GDM1 (cell line): Measurements from ENCODE around the gene NBPF4.
"Not testable (repeated sequence)": the region's sequence is repeated elsewhere in the genome, so short reads cannot be mapped to it uniquely, and the experiment has no call there.

Source experiments
- DNase-seq: peaks from one replicate; lab custom pipeline; 2025; lab: John Stamatoyannopoulos, UW

The NBPF4 gene

DNA sequence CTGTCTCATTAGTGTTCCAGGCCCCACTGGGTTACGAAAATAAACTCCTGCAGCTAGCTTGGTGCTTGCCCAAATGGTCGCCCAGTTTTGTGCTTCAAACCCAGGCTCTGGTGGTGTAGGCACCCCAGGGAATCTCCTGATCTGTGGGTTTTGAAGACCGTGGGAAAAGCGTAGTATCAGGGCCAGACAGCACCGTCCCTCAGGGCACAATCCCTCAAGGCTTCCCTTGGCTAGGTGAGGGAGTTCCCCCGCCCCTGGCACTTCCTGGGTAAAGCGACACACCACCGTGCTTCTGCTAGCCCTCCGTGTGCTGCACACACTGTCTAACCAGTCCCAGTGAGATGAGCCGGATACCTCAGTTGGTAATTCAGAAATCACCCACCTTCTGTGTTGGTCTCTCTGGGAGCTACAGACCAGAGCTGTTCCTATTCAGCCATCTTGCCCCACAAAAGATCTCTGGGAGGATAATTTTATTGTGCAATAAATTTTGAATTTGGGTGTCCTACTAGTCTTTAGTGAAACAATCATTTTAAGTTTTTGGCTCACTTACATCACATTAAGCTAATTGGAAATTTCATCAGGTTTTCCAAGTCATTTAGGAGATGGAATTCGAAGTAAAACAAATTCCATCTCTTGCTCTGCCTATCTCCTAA lies 34.3 kb downstream of the NBPF4 start:
- DNase-seq: no peak

DNA sequence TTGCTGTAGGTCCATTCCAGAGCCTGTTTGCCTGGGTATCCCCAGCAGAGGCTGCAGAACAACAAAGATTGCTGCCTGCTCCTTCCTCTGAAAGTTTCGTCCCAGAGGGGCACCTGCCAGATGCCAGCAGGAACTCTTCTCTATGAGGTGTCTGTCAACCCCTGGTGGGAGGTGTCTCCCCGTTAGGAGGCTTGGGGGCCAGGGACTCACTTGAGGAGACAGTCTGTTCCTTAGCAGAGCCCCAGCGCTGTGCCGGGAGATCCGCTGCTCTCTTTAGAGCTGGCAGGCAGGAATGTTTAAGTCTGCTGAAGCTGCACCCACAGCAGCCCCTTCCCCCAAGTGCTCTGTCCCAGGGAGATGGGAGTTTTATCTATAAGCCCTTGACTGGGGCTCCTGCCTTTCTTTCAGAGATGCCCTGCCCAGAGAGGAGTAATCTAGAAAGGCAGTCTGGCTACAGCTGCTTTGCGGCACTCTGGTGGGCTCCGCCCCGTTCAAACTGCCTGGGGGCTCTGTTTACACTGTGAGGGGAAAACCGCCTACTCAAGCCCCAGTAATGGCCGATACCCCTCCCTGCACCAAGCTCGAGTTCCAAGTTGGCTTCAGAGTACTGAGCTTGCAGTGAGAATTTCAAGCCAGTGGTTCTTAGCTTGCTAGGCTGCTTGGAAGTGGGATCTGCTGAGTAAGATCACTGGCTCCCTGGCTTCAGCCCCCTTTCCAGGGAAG lies 35.0 kb downstream of the NBPF4 start:
- no peak for DNase-seq

DNA sequence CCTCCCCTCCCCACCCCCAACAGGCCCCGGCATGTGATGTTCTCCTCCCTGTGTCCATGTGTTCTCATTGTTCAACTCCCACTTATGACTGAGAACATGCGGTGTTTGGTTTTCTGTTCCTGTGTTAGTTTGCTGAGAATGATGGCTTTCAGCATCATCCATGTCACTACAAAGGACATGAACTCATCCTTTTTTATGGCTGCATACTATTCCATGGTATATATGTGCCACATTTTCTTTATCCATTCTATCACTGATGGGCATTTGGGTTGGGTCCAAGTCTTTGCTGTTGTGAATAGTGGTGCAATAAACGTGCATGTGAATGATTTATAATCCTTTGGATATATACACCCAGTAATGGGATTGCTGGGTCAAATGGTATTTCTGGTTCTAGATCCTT lies 40.3 kb downstream of the NBPF4 start:
- DNase-seq: not testable (repeated sequence)

DNA sequence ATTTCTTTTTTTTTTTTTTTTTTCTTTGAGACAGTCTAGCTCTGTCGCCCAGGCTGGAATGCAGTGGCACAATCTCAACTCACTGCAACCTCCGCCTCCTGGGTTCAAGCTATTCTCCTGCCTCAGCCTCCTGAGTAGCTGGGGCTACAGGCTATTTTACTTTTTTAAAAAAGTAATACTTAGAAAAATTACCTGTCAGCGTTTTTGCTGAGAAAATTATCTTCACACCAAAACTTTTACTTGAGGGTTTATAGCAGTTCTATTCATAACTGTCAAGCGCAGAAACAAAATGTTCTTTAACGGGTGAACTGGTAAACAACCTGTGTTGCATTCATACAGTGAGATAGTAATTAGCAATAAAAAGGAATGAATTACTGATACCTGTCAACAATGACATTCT lies 42.2 kb downstream of the NBPF4 start:
- DNase-seq: no peak

DNA sequence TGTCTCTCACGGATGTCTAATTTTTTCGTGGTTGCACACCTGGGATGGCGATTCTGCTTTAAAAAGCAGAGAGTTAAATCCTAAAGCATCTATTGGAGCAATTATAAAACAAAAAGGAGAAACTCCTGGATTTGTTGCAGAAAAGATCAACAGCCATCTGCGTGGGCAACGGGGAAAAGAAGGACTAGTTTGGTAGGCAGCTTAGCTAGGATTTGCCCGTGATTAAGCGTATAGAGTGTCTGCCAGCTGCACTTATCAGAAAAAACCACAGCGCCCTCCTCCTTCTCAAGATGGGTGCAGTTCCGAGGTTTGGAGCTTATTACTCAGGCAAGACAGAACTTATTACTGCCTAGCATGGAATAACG lies 43.2 kb downstream of the NBPF4 start:
- DNase-seq: no peak

DNA sequence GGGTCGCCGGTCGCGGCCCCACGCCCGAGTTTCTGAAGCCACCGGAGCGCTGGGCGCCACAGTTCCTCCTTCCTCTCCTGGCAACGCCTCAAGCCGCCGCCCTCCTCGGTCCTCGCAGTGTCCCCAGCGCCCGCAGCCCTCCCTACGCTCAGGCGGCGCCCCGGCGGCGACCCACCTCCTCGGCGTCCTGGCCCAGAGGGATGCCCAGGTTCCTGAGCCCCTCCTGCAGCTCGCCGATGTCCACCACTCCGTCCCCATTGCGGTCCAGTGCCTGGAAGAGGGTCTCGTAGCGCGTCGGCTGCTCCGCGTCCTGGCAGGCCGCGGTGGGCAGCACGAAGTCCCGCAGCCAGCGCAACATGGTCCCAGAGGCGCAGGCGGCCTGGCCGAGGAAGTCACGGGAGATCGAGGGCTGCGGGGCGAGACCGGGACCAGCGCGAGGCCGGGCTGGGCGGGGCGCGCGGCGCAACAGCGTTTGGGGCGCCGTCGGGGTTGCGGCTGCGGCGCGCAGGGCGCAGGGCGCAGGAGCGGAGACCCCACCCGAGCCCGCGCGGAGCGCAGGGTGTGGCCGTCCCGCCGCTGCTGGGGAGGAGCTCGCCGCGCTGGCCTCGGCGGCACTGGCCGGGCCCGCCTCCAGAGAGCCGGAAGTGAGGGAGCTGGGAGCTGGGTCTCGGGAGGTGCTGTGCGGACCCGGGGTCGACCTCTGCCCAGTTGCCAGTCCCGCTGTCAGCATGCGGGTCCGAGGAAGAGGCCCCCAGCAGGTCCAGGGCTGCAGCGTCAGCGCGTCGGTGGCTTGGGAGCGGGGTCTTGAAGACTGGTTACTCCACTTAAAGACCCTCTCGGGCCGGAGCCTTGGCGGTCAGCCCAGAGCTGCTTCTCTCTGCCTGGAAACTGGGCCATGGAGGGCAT lies 43.8 kb downstream of the NBPF4 start, which contains the start of gene SLC25A24:
SLC25A24 (minus strand) TSS at position 563 of the 906 bp plus-strand sequence; CDS start at position 358, 205 bp downstream.
- peak; percentile 52 for DNase-seq

DNA sequence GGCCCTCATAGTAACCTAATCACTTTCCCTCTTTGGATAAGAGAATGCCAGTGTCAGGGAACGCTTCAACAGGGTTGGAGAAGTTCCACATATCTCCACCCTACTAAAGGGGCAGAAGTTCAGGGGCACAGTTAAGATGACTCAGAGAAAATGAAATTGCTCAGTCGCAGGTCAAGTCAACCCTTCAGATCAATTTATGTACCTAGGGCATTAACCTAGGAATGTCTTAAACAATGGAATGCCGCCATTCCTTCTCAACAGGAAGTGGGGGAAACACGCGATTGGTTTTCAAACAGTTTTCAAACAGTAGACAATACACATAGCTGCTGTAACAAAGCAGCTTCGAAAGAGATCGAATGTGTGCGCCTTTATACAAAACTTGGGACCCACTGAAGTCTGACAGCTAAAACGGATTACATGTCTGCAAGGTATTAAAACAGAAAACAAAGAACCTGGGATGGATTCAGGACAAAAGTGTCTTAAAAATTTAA lies 44.6 kb downstream of the NBPF4 start:
- DNase-seq: no peak

DNA sequence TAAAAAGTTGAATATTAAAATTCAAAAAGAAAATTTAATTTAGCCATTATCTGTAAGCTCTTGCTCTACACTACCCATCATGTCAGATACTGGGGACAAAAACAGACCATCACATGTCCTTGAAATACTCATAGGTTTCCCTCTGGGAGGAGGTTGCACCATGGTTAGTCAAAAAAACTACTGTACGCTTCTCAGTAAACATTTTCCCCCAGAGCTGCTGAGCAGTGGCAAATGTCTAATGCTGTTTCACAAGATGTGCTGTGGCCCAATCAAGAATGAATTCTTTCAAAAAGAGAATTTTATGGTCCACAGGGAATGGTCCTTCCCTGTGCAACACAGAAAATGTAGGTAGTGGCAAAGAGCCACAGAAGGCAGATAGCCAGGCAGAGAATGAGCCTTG lies 49.8 kb downstream of the NBPF4 start:
- DNase-seq: no peak

DNA sequence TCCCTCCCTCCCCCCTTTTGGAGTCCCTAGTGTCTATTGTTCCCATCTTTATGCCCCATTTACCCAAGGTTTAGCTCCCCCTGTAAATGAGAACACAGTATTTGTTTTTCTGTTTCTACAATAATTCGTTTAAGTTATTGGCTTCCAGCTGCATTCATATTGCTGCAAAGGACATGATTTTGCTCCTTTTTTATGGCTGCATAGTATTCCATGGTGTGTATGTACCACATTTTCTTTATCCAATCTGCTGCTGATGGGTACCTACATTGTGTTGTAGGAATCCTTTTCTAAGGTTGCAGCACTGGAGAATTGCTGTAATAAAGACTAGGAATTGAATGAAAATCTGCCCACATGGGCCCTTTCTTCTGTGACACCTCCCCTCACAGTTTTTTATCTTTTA lies 50.5 kb downstream of the NBPF4 start:
- DNase-seq: no peak

DNA sequence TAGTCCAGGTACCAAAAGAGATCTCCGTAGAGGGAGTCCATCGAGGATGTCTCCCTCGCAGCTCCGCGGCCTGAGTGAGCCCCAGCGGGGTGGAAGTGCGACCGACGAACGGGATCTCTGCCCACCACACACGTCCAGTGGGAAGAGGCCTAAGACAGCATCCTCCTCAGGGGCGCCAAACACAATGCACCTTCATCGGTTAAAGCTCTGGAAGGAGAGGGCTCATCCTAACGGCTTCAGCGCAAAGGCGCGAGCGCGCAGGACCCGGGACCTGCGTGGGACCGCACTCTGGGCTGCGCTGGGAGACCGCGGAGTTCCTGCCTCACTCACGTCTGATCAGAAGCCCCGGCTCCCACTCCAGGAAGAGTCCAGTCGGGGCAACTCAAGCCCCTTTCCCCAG lies 51.3 kb downstream of the NBPF4 start:
- no peak for DNase-seq

DNA sequence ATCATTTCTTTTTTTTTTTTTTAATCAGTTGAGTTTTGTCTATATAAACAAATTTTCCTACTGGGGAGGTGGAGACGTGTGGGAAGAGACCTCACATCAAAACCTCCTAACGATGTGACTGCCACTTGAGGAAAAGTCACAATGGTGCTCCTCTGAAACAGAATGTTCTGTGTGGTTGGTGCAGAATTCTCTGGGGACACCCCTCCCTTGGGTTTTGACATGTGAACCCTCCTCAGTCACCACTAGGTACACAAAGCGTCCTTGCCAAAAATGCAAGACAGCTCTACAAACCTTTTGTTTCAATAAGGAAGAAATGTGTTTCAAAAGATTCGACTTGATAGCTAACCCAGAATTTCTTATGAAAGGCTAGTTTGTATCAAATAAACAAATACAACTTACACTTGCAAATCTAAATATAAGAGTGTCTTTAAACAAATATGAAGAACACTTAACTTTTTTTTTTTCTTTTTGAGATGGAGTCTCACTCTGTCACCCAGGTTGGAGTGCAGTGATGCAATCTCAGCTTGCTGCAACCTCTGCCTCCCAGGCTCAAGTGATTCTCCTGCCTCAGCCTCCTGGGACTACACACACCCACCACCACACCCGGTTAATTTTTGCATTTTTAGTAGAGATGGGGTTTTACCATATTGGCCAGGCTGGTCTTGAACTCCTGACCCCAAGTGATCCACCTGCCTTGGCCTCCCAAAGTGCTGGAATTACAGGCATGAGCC lies 53.0 kb downstream of the NBPF4 start:
- DNase-seq: no peak

DNA sequence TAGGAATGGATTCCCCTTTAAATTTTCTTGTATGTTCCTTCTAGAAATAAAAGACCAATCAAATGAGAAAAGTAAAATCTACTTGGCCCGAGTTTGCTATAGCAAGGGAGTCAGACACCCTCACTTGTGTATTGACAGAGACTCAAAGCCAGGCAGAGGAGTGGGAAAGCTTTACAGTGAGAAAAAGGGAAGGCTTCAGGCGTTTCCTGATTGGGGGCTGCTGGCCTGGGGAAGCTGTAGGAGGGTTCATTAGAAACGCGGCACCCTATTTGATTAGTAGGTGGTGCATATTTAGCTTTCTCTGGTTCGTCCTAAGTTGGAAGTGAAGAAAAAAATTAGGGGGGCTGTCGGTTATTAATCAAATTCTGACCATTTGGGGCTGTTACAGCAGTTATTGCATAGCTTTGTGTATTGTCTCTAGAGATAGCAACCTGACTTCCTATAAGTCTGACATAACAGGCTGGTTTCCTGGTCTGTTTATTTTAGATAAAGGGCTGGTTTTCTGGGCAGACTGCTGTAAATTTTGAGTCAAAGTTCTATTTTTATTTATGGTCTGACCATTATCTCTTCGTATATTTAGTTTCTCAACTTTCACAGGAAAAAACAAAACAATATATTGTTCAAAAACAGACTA lies 53.8 kb downstream of the NBPF4 start:
- no peak for DNase-seq

DNA sequence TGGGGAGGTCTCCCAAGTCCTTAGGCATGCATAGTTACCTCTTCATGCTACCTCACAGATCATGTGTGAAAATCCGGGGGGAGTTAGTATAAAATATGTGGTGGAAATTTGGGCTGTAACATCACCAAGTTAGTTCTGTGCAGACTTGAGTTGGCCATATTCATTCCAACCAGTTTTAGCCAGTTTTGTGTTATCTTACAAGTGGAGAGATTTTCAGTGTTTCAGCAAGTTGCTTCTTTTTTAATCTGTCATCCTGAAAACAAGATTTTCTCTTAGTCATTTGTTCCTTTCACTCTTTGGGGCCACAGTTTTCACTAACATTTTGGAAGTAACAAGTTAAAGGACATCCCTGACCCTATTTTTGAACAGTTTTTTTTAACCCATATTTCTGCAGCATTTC lies 55.1 kb downstream of the NBPF4 start:
- no peak for DNase-seq

DNA sequence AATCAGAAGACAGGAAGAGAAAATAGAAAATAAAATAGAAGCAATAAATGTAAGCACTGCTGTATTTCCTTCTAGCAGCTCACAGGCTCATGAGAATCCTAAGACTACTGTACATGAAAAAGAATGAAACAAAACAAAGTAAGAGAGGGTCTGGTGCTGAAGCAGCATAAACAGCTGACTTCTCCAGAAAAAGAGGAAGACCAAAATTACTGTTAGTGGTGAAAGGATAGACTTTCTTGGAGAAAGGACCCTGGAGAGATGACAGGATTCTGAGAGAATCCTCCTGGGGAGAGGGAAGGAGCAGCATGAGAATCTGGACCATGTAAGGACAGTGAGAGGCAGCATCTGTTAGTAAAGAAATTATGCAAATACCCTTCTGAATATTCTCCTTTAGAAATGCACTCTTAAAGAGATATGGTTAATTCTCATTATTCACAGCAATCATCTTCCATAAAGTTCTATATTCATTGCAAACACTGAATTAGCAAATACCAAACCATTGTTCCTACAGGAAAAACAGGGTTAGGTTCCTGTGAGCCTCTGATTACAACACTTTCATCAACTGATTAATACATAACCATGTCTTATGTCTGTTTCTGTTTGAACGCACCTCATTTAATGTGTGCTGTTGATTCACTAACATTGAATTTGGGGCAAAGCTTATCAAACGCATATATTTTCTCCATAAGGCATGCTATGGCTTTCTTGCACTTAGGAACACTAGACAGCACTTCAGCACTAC lies 60.7 kb downstream of the NBPF4 start:
- no peak for DNase-seq

DNA sequence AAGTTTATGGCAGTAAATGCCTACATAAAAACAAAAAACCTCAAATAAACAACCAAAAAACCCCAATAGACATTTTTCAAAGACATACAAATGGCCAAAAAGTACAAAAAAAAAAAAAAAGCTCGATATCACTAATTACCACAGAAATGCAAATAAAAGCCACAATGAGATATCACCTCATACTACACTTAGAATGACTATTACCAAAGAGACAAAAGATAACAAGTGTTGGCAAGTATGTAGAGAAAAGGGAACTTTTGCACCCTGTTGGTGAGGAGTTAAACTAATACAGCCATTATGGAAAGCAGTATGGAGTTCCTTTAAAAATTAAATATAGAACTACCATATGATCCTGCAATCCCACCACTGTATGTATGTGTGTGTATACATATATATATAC lies 64.9 kb downstream of the NBPF4 start:
- no peak for DNase-seq
